C4-2B (cell line): ENCODE measurements around the gene MEOX2.

ENCODE experiments used
- H3K27ac ChIP-seq: fragments of 450-650 bp; 2 replicates; pipeline ENCODE4 v1.5.1; 2017
- CTCF ChIP-seq: fragments of 450-650 bp; conservative IDR thresholded peaks from 2 replicates; pipeline ENCODE4 v1.5.1; 2017; ENCODE audit warnings: mild to moderate bottlenecking
- ZFX ChIP-seq: fragments of 450-650 bp; IDR thresholded peaks from 2 replicates; pipeline ENCODE4 v1.6.1; 2017

MEOX2 gene

GRCh38 chr7:15686295-15686956 is at the start of gene MEOX2:
TSS of gene MEOX2 (minus strand) at chr7:15686683. CDS start at chr7:15686402, 281 bp downstream.
- no peak for TF ChIP-seq CTCF
- TF ChIP-seq ZFX, result no peak
- no peak within 1 kb of the TSS for H3K27ac ChIP-seq

- H3K27ac ChIP-seq, result no peak overlapping the region
- TF ChIP-seq CTCF (no peak), ZFX (no peak)
These were observed 43.3 kb upstream of the MEOX2 start for GRCh38 chr7:15729746-15730145.

GRCh38 chr7:15725051-15725450 is 38.6 kb upstream of the MEOX2 start:
- TF ChIP-seq CTCF, result no peak
- no peak for TF ChIP-seq ZFX
- no peak overlapping the region for H3K27ac ChIP-seq

- H3K27ac ChIP-seq, result no peak overlapping the region
- no peak for TF ChIP-seq CTCF
- TF ChIP-seq ZFX, result no peak
These were observed 37.4 kb upstream of the MEOX2 start for GRCh38 chr7:15723841-15724240.

GRCh38 chr7:15720849-15721471 is 34.5 kb upstream of the MEOX2 start:
- H3K27ac ChIP-seq, result no peak overlapping the region
- no peak for TF ChIP-seq ZFX
- TF ChIP-seq CTCF, result peak; percentile 90

- TF ChIP-seq ZFX, result no peak
- TF ChIP-seq CTCF, result no peak
- H3K27ac ChIP-seq, result no peak overlapping the region
These were observed 32.8 kb upstream of the MEOX2 start for GRCh38 chr7:15719311-15719710.

- TF ChIP-seq CTCF (no peak), ZFX (no peak)
- H3K27ac ChIP-seq, result no peak overlapping the region
These were observed 29.0 kb upstream of the MEOX2 start for GRCh38 chr7:15715435-15715834.
